Suprapubic skin (tissue), 4 donors: ENCODE measurements around the gene ZNF462. TPM values are rescaled to one million over a fixed set of nuclear protein-coding genes. Genes with fewer than 3 reads are reported as not detected.

Source experiments
- DNase-seq, 2 donors: peaks; one replicate each; pipeline ENCODE4 v3.0.0-alpha.2; 2019; ENCODE audit warnings: low spot score in 2 of 2
- H3K27ac ChIP-seq: fragments of 200-600 bp; sonication (generic); one replicate; pipeline ENCODE4 v1.5.1; 2019
- H3K27me3 ChIP-seq: fragments of 200-600 bp; sonication (generic); one replicate; pipeline ENCODE4 v1.5.1; 2019
- H3K36me3 ChIP-seq: fragments of 200-600 bp; sonication (generic); one replicate; pipeline ENCODE4 v1.5.1; 2019
- H3K4me1 ChIP-seq: fragments of 200-600 bp; sonication (generic); one replicate; pipeline ENCODE4 v1.5.1; 2019
- H3K4me3 ChIP-seq: fragments of 200-600 bp; sonication (generic); one replicate; pipeline ENCODE4 v1.5.1; 2019; ENCODE audit warnings: mild to moderate bottlenecking
- H3K9me3 ChIP-seq: fragments of 200-600 bp; sonication (generic); one replicate; pipeline ENCODE4 v1.5.1; 2019
- EP300 ChIP-seq: sonication (generic); formaldehyde crosslinking; IDR thresholded peaks from one replicate; pipeline ENCODE4 v1.6.1; 2017; ENCODE audit warnings: antibody characterized with exemption
- POLR2A ChIP-seq, 2 donors: fragments of 450-650 bp; IDR thresholded peaks; one replicate each; pipeline ENCODE4 v1.6.1; 2017; ENCODE audit warnings: antibody characterized with exemption in 2 of 2, mild to moderate bottlenecking in 2 of 2, moderate library complexity in 2 of 2
- POLR2AphosphoS5 ChIP-seq, 3 donors: sonication (generic); formaldehyde crosslinking; IDR thresholded peaks; one replicate each; pipeline ENCODE4 v1.6.1; 2017; ENCODE audit warnings: antibody characterized with exemption in 3 of 3
- WGBS: methylation state at CpG from one replicate; pipeline ENCODE4 v1.1.5; 2018; 5-methylcytosine and 5-hydroxymethylcytosine counted together
- total RNA-seq, 4 donors: library from RNA; depleted of rRNA; stranded (reverse); fragments of >200 nt; gene quantifications; one replicate each; pipeline ENCODE4 v1.1.0, GENCODE V29; 2016
- TF ChIP-seq, protein P1 (sequence below), 2 donors: fragments of 200-600 bp in 1 of 2; fragments of 450-650 bp in 1 of 2; sonication (generic) in 1 of 2; IDR thresholded peaks; one replicate each; pipeline ENCODE4 v1.5.1; 2016 to 2019; ENCODE audit warnings: antibody characterized with exemption in 2 of 2, mild to moderate bottlenecking in 1 of 2, moderate library complexity in 1 of 2

ZNF462 gene, protein sequence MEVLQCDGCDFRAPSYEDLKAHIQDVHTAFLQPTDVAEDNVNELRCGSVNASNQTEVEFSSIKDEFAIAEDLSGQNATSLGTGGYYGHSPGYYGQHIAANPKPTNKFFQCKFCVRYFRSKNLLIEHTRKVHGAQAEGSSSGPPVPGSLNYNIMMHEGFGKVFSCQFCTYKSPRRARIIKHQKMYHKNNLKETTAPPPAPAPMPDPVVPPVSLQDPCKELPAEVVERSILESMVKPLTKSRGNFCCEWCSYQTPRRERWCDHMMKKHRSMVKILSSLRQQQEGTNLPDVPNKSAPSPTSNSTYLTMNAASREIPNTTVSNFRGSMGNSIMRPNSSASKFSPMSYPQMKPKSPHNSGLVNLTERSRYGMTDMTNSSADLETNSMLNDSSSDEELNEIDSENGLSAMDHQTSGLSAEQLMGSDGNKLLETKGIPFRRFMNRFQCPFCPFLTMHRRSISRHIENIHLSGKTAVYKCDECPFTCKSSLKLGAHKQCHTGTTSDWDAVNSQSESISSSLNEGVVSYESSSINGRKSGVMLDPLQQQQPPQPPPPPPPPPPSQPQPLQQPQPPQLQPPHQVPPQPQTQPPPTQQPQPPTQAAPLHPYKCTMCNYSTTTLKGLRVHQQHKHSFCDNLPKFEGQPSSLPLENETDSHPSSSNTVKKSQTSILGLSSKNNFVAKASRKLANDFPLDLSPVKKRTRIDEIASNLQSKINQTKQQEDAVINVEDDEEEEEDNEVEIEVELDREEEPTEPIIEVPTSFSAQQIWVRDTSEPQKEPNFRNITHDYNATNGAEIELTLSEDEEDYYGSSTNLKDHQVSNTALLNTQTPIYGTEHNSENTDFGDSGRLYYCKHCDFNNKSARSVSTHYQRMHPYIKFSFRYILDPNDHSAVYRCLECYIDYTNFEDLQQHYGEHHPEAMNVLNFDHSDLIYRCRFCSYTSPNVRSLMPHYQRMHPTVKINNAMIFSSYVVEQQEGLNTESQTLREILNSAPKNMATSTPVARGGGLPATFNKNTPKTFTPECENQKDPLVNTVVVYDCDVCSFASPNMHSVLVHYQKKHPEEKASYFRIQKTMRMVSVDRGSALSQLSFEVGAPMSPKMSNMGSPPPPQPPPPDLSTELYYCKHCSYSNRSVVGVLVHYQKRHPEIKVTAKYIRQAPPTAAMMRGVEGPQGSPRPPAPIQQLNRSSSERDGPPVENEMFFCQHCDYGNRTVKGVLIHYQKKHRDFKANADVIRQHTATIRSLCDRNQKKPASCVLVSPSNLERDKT (N-terminal part only)
- total RNA-seq: 10 to 100 TPM; 16.4 to 35.2 (median 29.7) TPM

DNA sequence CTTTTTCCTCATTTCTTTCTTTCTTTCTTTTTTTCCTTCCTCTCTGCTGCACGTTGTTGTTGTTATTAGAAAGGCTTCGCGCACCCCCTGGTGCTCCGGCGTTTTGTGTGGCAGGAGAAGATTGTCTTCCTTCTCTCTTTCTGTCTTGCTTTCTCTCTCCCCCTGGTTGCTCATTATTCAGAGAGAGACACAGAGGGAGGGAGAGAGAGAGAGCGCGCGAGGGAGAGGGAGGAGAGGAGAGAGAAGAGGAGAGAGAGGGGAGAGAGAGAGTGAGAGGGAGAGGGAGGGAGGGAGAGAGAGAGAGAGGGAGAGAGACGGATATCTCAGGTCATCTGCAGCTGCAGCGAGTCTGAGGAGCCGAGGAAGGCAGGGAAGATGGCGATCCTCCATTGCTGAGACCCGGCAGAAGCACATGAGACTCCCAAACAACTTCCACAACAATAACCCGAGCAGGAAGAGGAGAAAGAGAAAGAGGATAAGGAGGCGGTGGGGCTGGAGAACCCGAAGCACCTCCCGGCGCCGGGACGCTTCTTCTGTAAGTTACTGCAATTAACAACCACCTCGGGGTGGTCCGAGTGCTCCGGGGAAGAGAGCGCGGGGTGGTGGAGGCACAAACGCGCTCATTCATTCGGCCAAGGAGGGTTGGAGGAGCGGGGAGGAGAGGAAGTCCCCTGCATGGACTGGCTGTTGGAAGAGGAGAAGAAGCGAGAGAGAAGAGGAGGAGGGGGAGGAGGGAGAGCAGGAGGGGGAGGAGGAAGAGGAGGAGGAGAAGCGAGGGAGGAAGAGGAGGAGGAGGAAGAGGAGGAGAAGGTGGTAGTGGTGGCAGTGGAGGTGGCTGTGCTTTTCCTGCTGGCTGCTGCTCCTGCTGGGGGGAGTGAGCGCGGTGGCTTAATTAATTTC, at the start of gene ZNF462:
ZNF462 (plus strand) TSS at position 346 of the 900 bp plus-strand sequence. CDS start 60,218 bp downstream, outside the sequence.
- no peak for DNase-seq
- WGBS: under 1% methylated on average over 33 of the region's 33 CpGs

DNA sequence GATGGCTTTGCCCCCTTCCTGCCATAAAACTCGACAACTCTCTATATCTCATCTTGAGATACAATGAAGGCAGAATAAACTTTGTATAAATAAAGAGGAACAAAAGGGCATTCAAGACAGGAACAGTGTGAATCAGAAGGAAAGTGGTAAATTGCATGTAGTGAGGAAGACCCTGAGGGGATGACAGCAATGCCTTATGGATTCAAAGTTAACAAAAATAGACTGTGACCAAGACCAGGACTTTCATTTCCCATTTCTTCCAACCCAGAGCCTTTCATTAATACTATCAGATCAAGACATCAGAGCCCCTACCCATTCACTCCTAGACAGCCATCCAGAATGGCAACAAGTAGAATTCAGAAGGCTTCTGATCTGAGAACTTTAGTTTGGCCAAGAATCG, 46.4 kb upstream of the ZNF462 start:
- Histone ChIP-seq H3K27me3 (no peaks in the 10 kb centered on the region), H3K27ac (no peak overlapping the region), H3K4me1 (no peaks in the 10 kb centered on the region), H3K9me3 (no peaks in the 10 kb centered on the region), H3K4me3 (no peak overlapping the region), H3K36me3 (no peaks in the 10 kb centered on the region)
- 50% methylated on average over 2 of the region's 2 CpGs for WGBS
- no peak for DNase-seq
- no peak for TF ChIP-seq POLR2A (IDR thresholded peaks at IDR 0.05)
- TF ChIP-seq EP300: no peak
- TF ChIP-seq, protein P1, sequence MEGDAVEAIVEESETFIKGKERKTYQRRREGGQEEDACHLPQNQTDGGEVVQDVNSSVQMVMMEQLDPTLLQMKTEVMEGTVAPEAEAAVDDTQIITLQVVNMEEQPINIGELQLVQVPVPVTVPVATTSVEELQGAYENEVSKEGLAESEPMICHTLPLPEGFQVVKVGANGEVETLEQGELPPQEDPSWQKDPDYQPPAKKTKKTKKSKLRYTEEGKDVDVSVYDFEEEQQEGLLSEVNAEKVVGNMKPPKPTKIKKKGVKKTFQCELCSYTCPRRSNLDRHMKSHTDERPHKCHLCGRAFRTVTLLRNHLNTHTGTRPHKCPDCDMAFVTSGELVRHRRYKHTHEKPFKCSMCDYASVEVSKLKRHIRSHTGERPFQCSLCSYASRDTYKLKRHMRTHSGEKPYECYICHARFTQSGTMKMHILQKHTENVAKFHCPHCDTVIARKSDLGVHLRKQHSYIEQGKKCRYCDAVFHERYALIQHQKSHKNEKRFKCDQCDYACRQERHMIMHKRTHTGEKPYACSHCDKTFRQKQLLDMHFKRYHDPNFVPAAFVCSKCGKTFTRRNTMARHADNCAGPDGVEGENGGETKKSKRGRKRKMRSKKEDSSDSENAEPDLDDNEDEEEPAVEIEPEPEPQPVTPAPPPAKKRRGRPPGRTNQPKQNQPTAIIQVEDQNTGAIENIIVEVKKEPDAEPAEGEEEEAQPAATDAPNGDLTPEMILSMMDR (IDR thresholded peaks at IDR 0.05): no peak
- TF ChIP-seq POLR2AphosphoS5 (IDR thresholded peaks at IDR 0.05): no peak

More for the DNA sequence above, at the start of gene ZNF462:
- H3K27me3 ChIP-seq: peaks cover 7% of the 10 kb centered on the region
- TF ChIP-seq, protein P1 (IDR thresholded peaks at IDR 0.05): peak in 1 of 2 donors; percentile 17
- TF ChIP-seq POLR2AphosphoS5 (IDR thresholded peaks at IDR 0.05): no peak
- H3K9me3 ChIP-seq: no peaks in the 10 kb centered on the region
- no peaks in the 10 kb centered on the region for H3K36me3 ChIP-seq
- peak within 1 kb of the TSS; percentile 83 for H3K4me3 ChIP-seq
- H3K27ac ChIP-seq: peak within 1 kb of the TSS; percentile 89
- peaks cover 56% of the 10 kb centered on the region for H3K4me1 ChIP-seq

DNA sequence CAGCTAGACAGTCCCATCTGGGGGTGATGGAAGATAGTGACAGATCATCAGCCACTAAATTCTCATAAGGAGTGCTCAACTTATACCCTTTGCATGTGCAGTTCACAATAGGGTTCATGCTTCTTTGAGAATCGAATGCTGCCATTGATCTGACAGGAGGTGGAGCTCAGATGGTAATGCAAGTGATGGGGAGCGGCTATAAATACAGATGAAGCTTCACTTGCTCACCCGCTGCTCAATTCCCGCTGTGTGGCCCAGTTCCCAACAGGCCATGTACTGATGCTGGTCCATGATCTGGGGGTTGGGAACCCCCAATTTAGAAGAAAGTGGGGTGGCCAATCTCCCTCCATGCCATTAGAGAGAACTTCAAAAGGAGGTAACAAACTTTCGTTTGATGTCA, 44.9 kb upstream of the ZNF462 start:
- no peak for TF ChIP-seq POLR2A (IDR thresholded peaks at IDR 0.05)
- TF ChIP-seq EP300: no peak
- TF ChIP-seq, protein P1 (IDR thresholded peaks at IDR 0.05): no peak
- no peak for TF ChIP-seq POLR2AphosphoS5 (IDR thresholded peaks at IDR 0.05)
- no peak overlapping the region for H3K4me3 ChIP-seq
- no peaks in the 10 kb centered on the region for H3K4me1 ChIP-seq
- H3K27ac ChIP-seq: no peak overlapping the region
- H3K27me3 ChIP-seq: no peaks in the 10 kb centered on the region
- 93% methylated on average over 5 of the region's 5 CpGs for WGBS
- no peaks in the 10 kb centered on the region for H3K36me3 ChIP-seq
- no peak for DNase-seq
- H3K9me3 ChIP-seq: no peaks in the 10 kb centered on the region

DNA sequence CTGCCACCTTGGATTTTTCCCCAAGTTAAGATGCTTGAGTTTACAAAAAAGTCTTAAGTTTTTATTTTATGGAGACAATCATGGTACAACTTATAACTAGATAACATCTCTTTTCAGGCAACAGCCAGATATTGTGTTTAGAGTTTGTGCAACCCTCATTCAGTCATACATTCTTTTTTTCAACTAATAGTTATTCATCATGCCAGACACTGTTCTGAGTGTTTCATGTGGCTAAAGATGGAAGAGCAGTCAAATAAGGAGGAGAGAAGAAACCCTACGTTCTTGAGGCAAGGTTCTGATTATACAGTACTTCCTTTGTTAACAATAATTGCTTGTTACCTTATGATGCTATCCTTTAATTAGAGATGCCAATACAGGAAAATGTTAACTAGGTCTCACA, 42.1 kb upstream of the ZNF462 start:
- Histone ChIP-seq H3K36me3 (no peaks in the 10 kb centered on the region), H3K9me3 (no peaks in the 10 kb centered on the region), H3K27ac (no peak overlapping the region), H3K4me1 (no peaks in the 10 kb centered on the region), H3K27me3 (no peaks in the 10 kb centered on the region), H3K4me3 (no peak overlapping the region)
- no peak for TF ChIP-seq EP300
- TF ChIP-seq, protein P1 (IDR thresholded peaks at IDR 0.05): no peak
- no peak for TF ChIP-seq POLR2A (IDR thresholded peaks at IDR 0.05)
- no peak for TF ChIP-seq POLR2AphosphoS5 (IDR thresholded peaks at IDR 0.05)
- no peak for DNase-seq
- WGBS: 18% methylated on average over 1 of the region's 1 CpG
